Measurements from ENCODE around the gene MAP3K13.

- TF ChIP-seq, protein P1, sequence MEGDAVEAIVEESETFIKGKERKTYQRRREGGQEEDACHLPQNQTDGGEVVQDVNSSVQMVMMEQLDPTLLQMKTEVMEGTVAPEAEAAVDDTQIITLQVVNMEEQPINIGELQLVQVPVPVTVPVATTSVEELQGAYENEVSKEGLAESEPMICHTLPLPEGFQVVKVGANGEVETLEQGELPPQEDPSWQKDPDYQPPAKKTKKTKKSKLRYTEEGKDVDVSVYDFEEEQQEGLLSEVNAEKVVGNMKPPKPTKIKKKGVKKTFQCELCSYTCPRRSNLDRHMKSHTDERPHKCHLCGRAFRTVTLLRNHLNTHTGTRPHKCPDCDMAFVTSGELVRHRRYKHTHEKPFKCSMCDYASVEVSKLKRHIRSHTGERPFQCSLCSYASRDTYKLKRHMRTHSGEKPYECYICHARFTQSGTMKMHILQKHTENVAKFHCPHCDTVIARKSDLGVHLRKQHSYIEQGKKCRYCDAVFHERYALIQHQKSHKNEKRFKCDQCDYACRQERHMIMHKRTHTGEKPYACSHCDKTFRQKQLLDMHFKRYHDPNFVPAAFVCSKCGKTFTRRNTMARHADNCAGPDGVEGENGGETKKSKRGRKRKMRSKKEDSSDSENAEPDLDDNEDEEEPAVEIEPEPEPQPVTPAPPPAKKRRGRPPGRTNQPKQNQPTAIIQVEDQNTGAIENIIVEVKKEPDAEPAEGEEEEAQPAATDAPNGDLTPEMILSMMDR (IDR thresholded peaks at IDR 0.05): no peak
- TF ChIP-seq POLR2A (IDR thresholded peaks at IDR 0.05): no peak
- TF ChIP-seq EP300 (IDR thresholded peaks at IDR 0.05): no peak
These were observed 79.1 kb downstream of the MAP3K13 start for GRCh38 chr3:185442031-185442430.

All from ovary (tissue), 3 donors.